Spleen (tissue), 11 donors: ENCODE results near the gene MT3. TPM values are rescaled to one million over a fixed set of nuclear protein-coding genes. Genes with fewer than 3 reads are reported as not detected.

Experiments
- DNase-seq: peaks from one replicate; pipeline ENCODE4 v3.0.0-alpha.2; 2020
- H3K27ac ChIP-seq, 8 donors: fragments of 200-600 bp; sonication (generic) in 7 of 8; 1 replicate in 4 of 8; 2 replicates in 4 of 8; pipeline versions ENCODE4 v1.5.0 to v1.8.0; 2016 to 2021; ENCODE audit warnings: inconsistent platforms in 4 of 8, mild to moderate bottlenecking in 4 of 8, moderate library complexity in 1 of 8
- H3K27me3 ChIP-seq, 7 donors: fragments of 200-600 bp; sonication (generic) in 6 of 7; replicated peaks in 1 of 7; 1 replicate in 4 of 7; 2 replicates in 3 of 7; pipeline versions ENCODE4 v1.5.0 to v1.8.0; 2016 to 2021; ENCODE audit warnings: inconsistent platforms in 3 of 7, mild to moderate bottlenecking in 1 of 7
- H3K36me3 ChIP-seq, 6 donors: fragments of 200-600 bp; sonication (generic) in 5 of 6; 1 replicate in 4 of 6; 2 replicates in 2 of 6; pipeline versions ENCODE4 v1.5.0 to v1.8.0; 2016 to 2021; ENCODE audit warnings: inconsistent platforms in 2 of 6
- H3K4me1 ChIP-seq, 6 donors: fragments of 200-600 bp; sonication (generic) in 5 of 6; 1 replicate in 3 of 6; 2 replicates in 3 of 6; pipeline versions ENCODE4 v1.5.0 to v1.8.0; 2016 to 2021; ENCODE audit warnings: inconsistent platforms in 3 of 6
- H3K4me3 ChIP-seq, 8 donors: fragments of 200-600 bp; sonication (generic) in 7 of 8; 1 replicate in 4 of 8; 2 replicates in 4 of 8; pipeline versions ENCODE4 v1.5.0 to v1.8.0; 2016 to 2021; ENCODE audit warnings: inconsistent platforms in 4 of 8, mild to moderate bottlenecking in 4 of 8, moderate library complexity in 2 of 8
- H3K9me3 ChIP-seq, 8 donors: fragments of 200-600 bp; sonication (generic) in 7 of 8; 1 replicate in 4 of 8; 2 replicates in 4 of 8; pipeline versions ENCODE4 v1.5.0 to v1.8.0; 2016 to 2021; ENCODE audit warnings: inconsistent platforms in 4 of 8
- POLR2A ChIP-seq, 3 donors: fragments of 450-650 bp; IDR thresholded peaks; one replicate each; pipeline ENCODE4 v1.5.1; 2017; ENCODE audit warnings: antibody characterized with exemption in 3 of 3, mild to moderate bottlenecking in 1 of 3
- POLR2AphosphoS5 ChIP-seq, 3 donors: sonication (generic); formaldehyde crosslinking; IDR thresholded peaks; one replicate each; pipeline ENCODE4 v1.5.1; 2017; ENCODE audit warnings: antibody characterized with exemption in 3 of 3
- WGBS, 5 donors: extraction: QIAGEN DNeasy Blood & Tissue Kit in 3 of 5; methylation state at CpG; one replicate each; pipeline versions ENCODE4 v1.1.5 to v1.1.7; 2013 to 2018; 5-methylcytosine and 5-hydroxymethylcytosine counted together
- intact Hi-C: fragments of 100-400 bp; cut with DNase I; formaldehyde crosslinking; loops from one replicate; pipeline ENCODE4 v1.15.0; 2023; ENCODE audit warnings: low total_unique reads
- polyA plus RNA-seq, 3 donors: library from polyadenylated mRNA; stranded (reverse); fragments of 200-250 nt; gene quantifications; one replicate each; pipeline ENCODE4 v1.2.1, GENCODE V29; 2013
- total RNA-seq, 7 donors: library from RNA; depleted of rRNA in 3 of 7; stranded (reverse); fragments of >200 nt in 3 of 7; fragmentation: NEBNext Ultra II Directional in 4 of 7; extraction: Animal tissue kit (Norgen Biotek cat#: 25700) in 4 of 7; gene quantifications; one replicate each; pipeline versions ENCODE4 v1.1.0 to v1.2.1, GENCODE V29; 2016 to 2021
- TF ChIP-seq, protein P1 (sequence below), 11 experiments: fragments of 200-600 bp in 7 of 11; fragments of 450-650 bp in 4 of 11; sonication (generic) in 4 of 11; IDR thresholded peaks in 8 of 11; conservative IDR thresholded peaks in 3 of 11; 1 replicate in 7 of 11; 2 replicates in 4 of 11; pipeline versions ENCODE4 v1.4.0 to v1.8.0; 2016 to 2021; ENCODE audit warnings: antibody characterized with exemption in 11 of 11, inconsistent platforms in 4 of 11, mild to moderate bottlenecking in 1 of 11
- donor health status: healthy with polysubstance abuse.
- donor health status: DM: no; HTN: no; CAD: no; lungs with moderate emphysema.
- donor health status: DM: no; HTN: no; CAD: no.
- donor health status: Bipolar disorder and iron deficiency.
- donor health status: healthy.
- donor health status: DM: no; HTN: no; CAD: no.
- donor health status: DM: yes; HTN: yes; CAD: no.

The MT3 gene
- total and polyA plus RNA-seq, 10 donors, result 0.77 to 11.5 (median 1.5) TPM; not detected in 7

DNA sequence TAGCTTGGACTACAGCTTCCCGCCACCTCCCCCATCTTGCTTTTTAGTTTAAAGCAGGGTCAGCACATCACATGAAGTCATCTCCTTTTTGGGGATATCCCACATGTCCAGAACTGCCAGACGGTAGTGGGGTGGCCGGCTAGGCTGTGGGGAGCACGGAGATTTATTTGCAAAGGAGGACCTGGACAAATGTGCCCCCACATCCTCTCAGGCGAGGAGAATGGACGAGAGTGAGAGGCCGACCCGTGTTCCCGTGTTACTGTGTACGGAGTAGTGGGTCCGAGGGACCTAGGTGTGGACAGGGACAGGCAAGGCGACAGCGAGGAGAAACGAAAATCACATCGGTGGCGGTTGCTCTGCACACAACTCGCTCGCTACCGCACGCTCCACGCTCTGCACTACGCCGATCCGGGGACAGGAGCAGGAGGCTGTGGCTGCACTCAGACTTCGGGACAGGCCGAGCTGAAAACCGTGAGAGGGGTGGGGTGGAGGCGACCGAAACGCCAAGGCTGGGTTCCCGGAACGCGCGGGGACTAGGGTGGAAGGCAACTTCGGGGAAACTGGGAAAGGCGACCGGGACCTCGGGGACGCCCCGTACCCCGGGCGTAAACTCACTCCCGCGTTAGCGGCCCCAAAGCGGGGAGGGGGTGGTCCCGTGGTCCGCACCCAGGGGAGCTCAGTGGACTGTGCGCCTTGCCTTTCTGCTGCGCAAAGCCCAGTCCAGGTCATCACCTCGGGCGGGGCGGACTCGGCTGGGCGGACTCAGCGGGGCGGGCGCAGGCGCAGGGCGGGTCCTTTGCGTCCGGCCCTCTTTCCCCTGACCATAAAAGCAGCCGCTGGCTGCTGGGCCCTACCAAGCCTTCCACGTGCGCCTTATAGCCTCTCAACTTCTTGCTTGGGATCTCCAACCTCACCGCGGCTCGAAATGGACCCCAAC is 48.8 kb downstream of the MT3 start, which contains the start of gene MT1A:
Gene MT1A, plus strand, starts transcription at position 853 of the 937 bp plus-strand sequence. Its CDS starts 73 bp downstream, at position 926.
- Histone ChIP-seq H3K27ac (peak within 1 kb of the TSS in 6 of 8 donors; percentile 10 to 52 (median 40)), H3K4me1 (peaks cover 14 to 39% (median 26%) of the 10 kb centered on the region in 6 donors), H3K36me3 (no peaks in the 10 kb centered on the region), H3K4me3 (peak within 1 kb of the TSS; percentile 6 to 66 (median 34)), H3K27me3 (peaks cover 5 to 90% (median 67%) of the 10 kb centered on the region in 7 donors), H3K9me3 (no peaks in the 10 kb centered on the region)
- intact Hi-C loops, result no loop called here
- peak; percentile 79 for DNase-seq
- TF ChIP-seq POLR2AphosphoS5 (IDR thresholded peaks at IDR 0.05) (peak; percentile 58 to 87 (median 79)), POLR2A (IDR thresholded peaks at IDR 0.05) (no peak)
- TF ChIP-seq, protein P1, sequence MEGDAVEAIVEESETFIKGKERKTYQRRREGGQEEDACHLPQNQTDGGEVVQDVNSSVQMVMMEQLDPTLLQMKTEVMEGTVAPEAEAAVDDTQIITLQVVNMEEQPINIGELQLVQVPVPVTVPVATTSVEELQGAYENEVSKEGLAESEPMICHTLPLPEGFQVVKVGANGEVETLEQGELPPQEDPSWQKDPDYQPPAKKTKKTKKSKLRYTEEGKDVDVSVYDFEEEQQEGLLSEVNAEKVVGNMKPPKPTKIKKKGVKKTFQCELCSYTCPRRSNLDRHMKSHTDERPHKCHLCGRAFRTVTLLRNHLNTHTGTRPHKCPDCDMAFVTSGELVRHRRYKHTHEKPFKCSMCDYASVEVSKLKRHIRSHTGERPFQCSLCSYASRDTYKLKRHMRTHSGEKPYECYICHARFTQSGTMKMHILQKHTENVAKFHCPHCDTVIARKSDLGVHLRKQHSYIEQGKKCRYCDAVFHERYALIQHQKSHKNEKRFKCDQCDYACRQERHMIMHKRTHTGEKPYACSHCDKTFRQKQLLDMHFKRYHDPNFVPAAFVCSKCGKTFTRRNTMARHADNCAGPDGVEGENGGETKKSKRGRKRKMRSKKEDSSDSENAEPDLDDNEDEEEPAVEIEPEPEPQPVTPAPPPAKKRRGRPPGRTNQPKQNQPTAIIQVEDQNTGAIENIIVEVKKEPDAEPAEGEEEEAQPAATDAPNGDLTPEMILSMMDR (IDR thresholded peaks at IDR 0.05 in 8 of 11, conservative IDR thresholded peaks at IDR 0.05 in 3 of 11), result no peak
- 5 to 14% (median 7%) methylated on average over 47 to 68 of the region's 68 CpGs for WGBS, 5 donors

DNA sequence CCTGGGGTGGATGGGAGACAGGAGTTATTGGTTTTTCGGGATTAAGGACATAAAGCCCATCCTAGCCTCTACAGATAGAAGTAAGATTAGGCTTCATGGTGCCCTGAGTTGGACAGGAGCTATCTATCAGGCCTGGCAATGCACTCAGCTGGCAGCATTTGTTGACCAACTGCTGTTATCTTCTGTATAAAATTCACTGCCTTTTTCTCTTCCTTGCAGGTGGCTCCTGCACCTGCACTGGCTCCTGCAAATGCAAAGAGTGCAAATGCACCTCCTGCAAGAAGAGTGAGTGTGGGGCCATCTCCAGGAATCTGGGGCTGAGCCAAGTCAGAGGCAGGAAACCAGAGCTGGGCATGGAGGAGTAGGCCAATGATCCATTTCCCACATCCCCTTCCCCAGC is 49.7 kb downstream of the MT3 start:
- no peak for DNase-seq
- TF ChIP-seq, protein P1 (IDR thresholded peaks at IDR 0.05 in 8 of 11, conservative IDR thresholded peaks at IDR 0.05 in 3 of 11), result no peak
- TF ChIP-seq POLR2A (IDR thresholded peaks at IDR 0.05), result no peak
- no peak for TF ChIP-seq POLR2AphosphoS5 (IDR thresholded peaks at IDR 0.05)
- intact Hi-C loops, result no loop called here
- no peaks in the 10 kb centered on the region for H3K36me3 ChIP-seq
- 33 to 68% (median 53%) methylated on average over 1 of the region's 1 CpG for WGBS, 5 donors
- no peaks in the 10 kb centered on the region for H3K9me3 ChIP-seq
- H3K4me3 ChIP-seq, result no peak overlapping the region
- peaks cover 18 to 48% (median 35%) of the 10 kb centered on the region in 6 donors for H3K4me1 ChIP-seq
- H3K27ac ChIP-seq, result no peak overlapping the region
- H3K27me3 ChIP-seq, result peaks cover 5 to 90% (median 62%) of the 10 kb centered on the region in 7 donors

DNA sequence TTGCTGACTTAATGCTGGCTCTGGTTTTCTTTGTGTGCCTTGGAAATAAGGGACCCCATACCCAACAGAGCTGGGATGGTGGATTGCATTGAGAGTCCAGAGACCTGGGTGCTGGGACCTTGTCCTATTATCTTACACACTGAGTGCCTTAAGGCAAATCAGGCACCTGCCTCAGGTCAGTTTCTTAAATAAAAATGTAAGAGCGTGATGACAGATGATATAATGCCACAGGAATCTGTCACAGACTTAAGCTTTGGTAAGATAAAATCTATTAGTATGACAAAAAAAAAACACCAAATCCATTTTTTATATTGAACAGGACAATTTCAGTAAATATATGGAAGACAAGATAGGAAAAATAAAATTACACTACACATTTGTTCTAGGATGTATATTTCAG is 50.7 kb downstream of the MT3 start:
- 84 to 96% (median 90%) methylated on average over 1 of the region's 1 CpG for WGBS, 5 donors
- intact Hi-C loops, result no loop called here
- no peaks in the 10 kb centered on the region for H3K9me3 ChIP-seq
- TF ChIP-seq POLR2A (IDR thresholded peaks at IDR 0.05), result no peak
- TF ChIP-seq POLR2AphosphoS5 (IDR thresholded peaks at IDR 0.05), result no peak
- TF ChIP-seq, protein P1 (IDR thresholded peaks at IDR 0.05 in 8 of 11, conservative IDR thresholded peaks at IDR 0.05 in 3 of 11), result no peak
- no peak overlapping the region for H3K27ac ChIP-seq
- no peak for DNase-seq
- peaks cover 5 to 90% (median 52%) of the 10 kb centered on the region in 7 donors for H3K27me3 ChIP-seq
- H3K4me3 ChIP-seq, result no peak overlapping the region
- H3K36me3 ChIP-seq, result no peaks in the 10 kb centered on the region
- peaks cover 16 to 45% (median 35%) of the 10 kb centered on the region in 6 donors for H3K4me1 ChIP-seq

Other genes with a start within 250 kb of the MT3 start
- 100 to 1,000 TPM in 5 of 7 donors, 10 to 100 TPM in 2; 88.5 to 249 (median 126) TPM for gene AMFR, start 164.0 kb upstream of the MT3 start, total RNA-seq
- 10 to 100 TPM; 48.1 to 74.4 (median 56.2) TPM for gene AMFR, start 164.0 kb upstream of the MT3 start, polyA plus RNA-seq
- gene NUDT21, start 138.2 kb upstream of the MT3 start, total RNA-seq, result 10 to 100 TPM; 52.8 to 93.0 (median 83.2) TPM
- 10 to 100 TPM; 19.4 to 36.8 (median 29.2) TPM for gene NUDT21, start 138.2 kb upstream of the MT3 start, polyA plus RNA-seq
- 10 to 100 TPM; 22.8 to 34.7 (median 30.5) TPM for gene OGFOD1, start 138.0 kb upstream of the MT3 start, total RNA-seq
- gene OGFOD1, start 138.0 kb upstream of the MT3 start, polyA plus RNA-seq, result 10 to 100 TPM in 2 of 3 donors, 1 to 10 TPM in 1; 6.9 to 11.6 (median 10.3) TPM
- gene BBS2, start 69.5 kb upstream of the MT3 start, total RNA-seq, result 10 to 100 TPM; 29.1 to 70.3 (median 52.8) TPM
- gene BBS2, start 69.5 kb upstream of the MT3 start, polyA plus RNA-seq, result 10 to 100 TPM; 22.9 to 52.5 (median 33.3) TPM
- not detected for gene MT4, start 24.5 kb upstream of the MT3 start, total RNA-seq
- gene MT4, start 24.5 kb upstream of the MT3 start, polyA plus RNA-seq, result not detected
- 10 to 100 TPM; 25.3 to 96.9 (median 43.8) TPM for gene MT2A, start 19.1 kb downstream of the MT3 start, total RNA-seq
- gene MT2A, start 19.1 kb downstream of the MT3 start, polyA plus RNA-seq, result 100 to 1,000 TPM in 2 of 3 donors, 10 to 100 TPM in 1; 73.3 to 176 (median 112) TPM
- gene MT1E, start 36.3 kb downstream of the MT3 start, total RNA-seq, result 10 to 100 TPM in 6 of 7 donors, 1 to 10 TPM in 1; 2.5 to 49.6 (median 19.7) TPM
- 10 to 100 TPM; 21.0 to 34.0 (median 33.0) TPM for gene MT1E, start 36.3 kb downstream of the MT3 start, polyA plus RNA-seq
- 1 to 10 TPM in 6 of 7 donors, under 1 TPM in 1; 0.44 to 6.1 (median 3.5) TPM for gene MT1M, start 43.1 kb downstream of the MT3 start, total RNA-seq
- 10 to 100 TPM in 1 of 3 donors, 1 to 10 TPM in 1, under 1 TPM in 1; 0.93 to 11.8 (median 7.6) TPM for gene MT1M, start 43.1 kb downstream of the MT3 start, polyA plus RNA-seq
- 10 to 100 TPM in 1 of 7 donors, 1 to 10 TPM in 2, not detected in 4; 1.5 to 27.3 (median 1.5) TPM for gene MT1A, start 49.1 kb downstream of the MT3 start, total RNA-seq
- gene MT1A, start 49.1 kb downstream of the MT3 start, polyA plus RNA-seq, result 10 to 100 TPM in 1 of 3 donors, 1 to 10 TPM in 2; 1.1 to 14.2 (median 8.5) TPM
- not detected for gene MT1B, start 62.4 kb downstream of the MT3 start, total RNA-seq
- gene MT1B, start 62.4 kb downstream of the MT3 start, polyA plus RNA-seq, result not detected
- gene MT1F, start 68.4 kb downstream of the MT3 start, total RNA-seq, result 10 to 100 TPM in 6 of 7 donors, 1 to 10 TPM in 1; 6.4 to 21.0 (median 13.6) TPM
- gene MT1F, start 68.4 kb downstream of the MT3 start, polyA plus RNA-seq, result 10 to 100 TPM; 16.6 to 20.1 (median 19.4) TPM
- 1 to 10 TPM in 2 of 7 donors, not detected in 5; 1.1 to 3.9 TPM for gene MT1G, start 78.5 kb downstream of the MT3 start, total RNA-seq
- 10 to 100 TPM in 2 of 3 donors, 1 to 10 TPM in 1; 3.2 to 12.2 (median 12.1) TPM for gene MT1G, start 78.5 kb downstream of the MT3 start, polyA plus RNA-seq
- not detected for gene MT1H, start 80.3 kb downstream of the MT3 start, total RNA-seq
- gene MT1H, start 80.3 kb downstream of the MT3 start, polyA plus RNA-seq, result 1 to 10 TPM in 1 of 3 donors, under 1 TPM in 2; 0.54 to 1.1 (median 0.96) TPM
- gene MT1X, start 92.9 kb downstream of the MT3 start, total RNA-seq, result 10 to 100 TPM; 13.0 to 28.7 (median 19.4) TPM
- 100 to 1,000 TPM in 1 of 3 donors, 10 to 100 TPM in 2; 36.1 to 113 (median 44.4) TPM for gene MT1X, start 92.9 kb downstream of the MT3 start, polyA plus RNA-seq
- 100 to 1,000 TPM in 1 of 7 donors, 10 to 100 TPM in 6; 29.2 to 102 (median 69.2) TPM for gene NUP93, start 140.6 kb downstream of the MT3 start, total RNA-seq
- gene NUP93, start 140.6 kb downstream of the MT3 start, polyA plus RNA-seq, result 10 to 100 TPM; 41.1 to 58.3 (median 55.0) TPM